ENCODE results near the gene PHTF1. TPM values are rescaled to one million over a fixed set of nuclear protein-coding genes. Genes with fewer than 3 reads are reported as not detected.
"Not testable (repeated sequence)": the region's sequence is repeated elsewhere in the genome, so short reads cannot be mapped to it uniquely, and the experiment has no call there.

The PHTF1 gene
- total and polyA plus RNA-seq, 2 donors (not counting 1 experiment from before 2014, with no cell fraction given), result 3.6 to 18.5 TPM

DNA sequence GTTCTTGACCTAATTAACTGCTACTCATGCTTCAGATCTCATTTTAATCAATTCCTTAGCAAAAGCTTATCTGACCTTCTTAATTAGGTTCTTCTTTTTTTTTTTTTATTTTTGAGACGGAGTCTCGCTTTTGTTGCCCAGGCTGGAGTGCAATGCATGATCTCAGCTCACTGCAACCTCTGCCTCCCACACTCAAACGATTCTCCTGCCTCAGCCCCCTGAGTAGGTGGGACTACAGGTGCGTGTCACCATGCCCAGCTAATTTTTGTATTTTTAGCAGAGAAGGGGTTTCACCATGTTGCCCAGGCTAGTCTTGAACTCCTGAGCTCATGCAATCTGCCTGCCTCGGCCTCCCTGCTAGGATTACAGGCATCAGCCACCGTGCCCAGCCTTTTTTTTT lies 6.0 kb downstream of the PHTF1 start:
- H3K27me3 Mint-ChIP-seq; H3K4me2 ChIP-seq (replicated peaks; ENCODE audit: low read depth, low read length, poor library complexity, severe bottlenecking); ATAC-seq (ENCODE audit: low read depth); POLR2A ChIA-PET; H3K4me1 ChIP-seq (ENCODE audit: control insufficient read depth in 2 of 2, insufficient read depth in 2 of 2, low read length in 2 of 2); H3K27me3 ChIP-seq (replicated peaks in 1 of 4; ENCODE audit: control extremely low read depth in 1 of 4, control insufficient read depth in 3 of 4, insufficient read depth in 4 of 4, low read length in 3 of 4); H3K9ac ChIP-seq (ENCODE audit: low read length); H3K9me3 ChIP-seq (ENCODE audit: control extremely low read depth in 1 of 3, control insufficient read depth in 2 of 3, insufficient read depth in 1 of 3, low read length in 2 of 3); H3K4me3 Mint-ChIP-seq; H3K27ac Mint-ChIP-seq; H4K20me1 ChIP-seq (ENCODE audit: control insufficient read depth, insufficient read depth, low read length, poor library complexity, severe bottlenecking); H2AFZ ChIP-seq (ENCODE audit: insufficient read depth, low read depth, low read length, poor library complexity, severe bottlenecking); H3K4me3 ChIP-seq (ENCODE audit: control extremely low read depth in 1 of 5, extremely low read depth in 1 of 5, insufficient read depth in 1 of 5, low read depth in 2 of 5, low read length in 4 of 5); DNase-seq; H3K36me3 ChIP-seq (replicated peaks in 1 of 2; ENCODE audit: control extremely low read depth in 1 of 2, control insufficient read depth in 1 of 2, extremely low read depth in 1 of 2, insufficient read depth in 2 of 2, low read length in 1 of 2); H3K9me3 Mint-ChIP-seq (ENCODE audit: insufficient read depth); H3K27ac ChIP-seq (ENCODE audit: low read length in 2 of 2): not testable (repeated sequence)
- WGBS (ENCODE audit: insufficient coverage), result 50% methylated on average over 4 of the region's 6 CpGs
- CTCF ChIA-PET, result interaction anchor here (1.2 kb wide), 1 partner anchor 614 kb away, joined by 3 read pairs; no protein-coding TSS in a partner anchor
- intact Hi-C loops (cut with micrococcal nuclease), result loop anchor here (10.0 kb wide), 1 partner anchor 1139 kb away; the partner anchor contains the start of genes CAPZA1 and ST7L
- H3K79me2 ChIP-seq (ENCODE audit: control insufficient read depth, insufficient read depth, low read length), result peaks cover 11% of the 10 kb centered on the region
- peaks cover 18% of the 10 kb centered on the region for H3K4me1 Mint-ChIP-seq

DNA sequence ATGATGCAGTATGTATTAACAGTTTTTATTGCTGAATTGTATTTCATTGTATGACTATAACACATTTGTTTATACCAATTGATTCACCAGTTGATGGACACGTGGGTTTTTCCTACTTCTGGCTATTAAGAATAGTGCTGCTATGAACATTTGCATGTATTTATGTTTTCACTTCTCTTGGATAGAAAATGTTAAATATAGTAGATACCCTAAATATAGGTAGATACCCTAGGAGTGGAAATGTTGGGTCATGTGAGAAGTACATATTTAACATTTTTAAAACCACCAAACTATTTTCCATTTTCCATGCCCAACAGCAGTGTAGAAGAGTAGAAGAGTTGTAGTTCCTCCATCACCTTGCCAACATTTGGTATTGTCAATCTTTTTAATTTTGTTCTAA lies 7.8 kb downstream of the PHTF1 start:
- no peak overlapping the region for H3K9ac ChIP-seq (ENCODE audit: low read length)
- no peak overlapping the region for H3K4me2 ChIP-seq (replicated peaks; ENCODE audit: low read depth, low read length, poor library complexity, severe bottlenecking)
- Mint-ChIP-seq H3K4me3 (no peak overlapping the region), H3K27me3 (no peaks in the 10 kb centered on the region), H3K4me1 (peaks cover 12% of the 10 kb centered on the region), H3K9me3 (ENCODE audit: insufficient read depth) (no peaks in the 10 kb centered on the region), H3K27ac (no peak overlapping the region)
- intact Hi-C loops (cut with micrococcal nuclease), result loop anchor here (10.0 kb wide), 1 partner anchor 1137 kb away; the partner anchor contains the start of genes CAPZA1 and ST7L
- TF ChIP-seq EZH2 (IDR thresholded peaks at IDR 0.05; ENCODE audit: borderline replicate concordance, insufficient read depth, low read depth, low read length, poor library complexity, severe bottlenecking), result no peak
- TF ChIP-seq, protein P1, sequence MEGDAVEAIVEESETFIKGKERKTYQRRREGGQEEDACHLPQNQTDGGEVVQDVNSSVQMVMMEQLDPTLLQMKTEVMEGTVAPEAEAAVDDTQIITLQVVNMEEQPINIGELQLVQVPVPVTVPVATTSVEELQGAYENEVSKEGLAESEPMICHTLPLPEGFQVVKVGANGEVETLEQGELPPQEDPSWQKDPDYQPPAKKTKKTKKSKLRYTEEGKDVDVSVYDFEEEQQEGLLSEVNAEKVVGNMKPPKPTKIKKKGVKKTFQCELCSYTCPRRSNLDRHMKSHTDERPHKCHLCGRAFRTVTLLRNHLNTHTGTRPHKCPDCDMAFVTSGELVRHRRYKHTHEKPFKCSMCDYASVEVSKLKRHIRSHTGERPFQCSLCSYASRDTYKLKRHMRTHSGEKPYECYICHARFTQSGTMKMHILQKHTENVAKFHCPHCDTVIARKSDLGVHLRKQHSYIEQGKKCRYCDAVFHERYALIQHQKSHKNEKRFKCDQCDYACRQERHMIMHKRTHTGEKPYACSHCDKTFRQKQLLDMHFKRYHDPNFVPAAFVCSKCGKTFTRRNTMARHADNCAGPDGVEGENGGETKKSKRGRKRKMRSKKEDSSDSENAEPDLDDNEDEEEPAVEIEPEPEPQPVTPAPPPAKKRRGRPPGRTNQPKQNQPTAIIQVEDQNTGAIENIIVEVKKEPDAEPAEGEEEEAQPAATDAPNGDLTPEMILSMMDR (IDR thresholded peaks at IDR 0.05), result no peak
- CTCF ChIA-PET, result no interaction called here
- H3K9me3 ChIP-seq (ENCODE audit: control extremely low read depth in 1 of 3, control insufficient read depth in 2 of 3, insufficient read depth in 1 of 3, low read length in 2 of 3), result no peaks in the 10 kb centered on the region
- ATAC-seq (ENCODE audit: low read depth), result no peak
- no peak overlapping the region for H3K4me3 ChIP-seq (ENCODE audit: control extremely low read depth in 1 of 5, extremely low read depth in 1 of 5, insufficient read depth in 1 of 5, low read depth in 2 of 5, low read length in 4 of 5)
- WGBS (ENCODE audit: insufficient coverage), result no CpG with 5 or more reads among the region's 1 CpG
- H3K4me1 ChIP-seq (ENCODE audit: control insufficient read depth in 2 of 2, insufficient read depth in 2 of 2, low read length in 2 of 2), result no peaks in the 10 kb centered on the region
- H3K27me3 ChIP-seq (replicated peaks in 1 of 4; ENCODE audit: control extremely low read depth in 1 of 4, control insufficient read depth in 3 of 4, insufficient read depth in 4 of 4, low read length in 3 of 4), result no peaks in the 10 kb centered on the region
- peaks cover 0 to 8% of the 10 kb centered on the region in 2 experiments for H3K36me3 ChIP-seq (replicated peaks in 1 of 2; ENCODE audit: control extremely low read depth in 1 of 2, control insufficient read depth in 1 of 2, extremely low read depth in 1 of 2, insufficient read depth in 2 of 2, low read length in 1 of 2)
- H3K27ac ChIP-seq (ENCODE audit: low read length in 2 of 2), result no peak overlapping the region
- DNase-seq, result no peak
- POLR2A ChIA-PET, result no interaction called here
- no peaks in the 10 kb centered on the region for H4K20me1 ChIP-seq (ENCODE audit: control insufficient read depth, insufficient read depth, low read length, poor library complexity, severe bottlenecking)
- H3K79me2 ChIP-seq (ENCODE audit: control insufficient read depth, insufficient read depth, low read length), result peaks cover 3% of the 10 kb centered on the region
- H2AFZ ChIP-seq (ENCODE audit: insufficient read depth, low read depth, low read length, poor library complexity, severe bottlenecking), result no peak overlapping the region
